Measurements from ENCODE around the gene MPPED1.

The MPPED1 gene

GRCh38 chr22:43465291-43466015 lies 53.6 kb downstream of the MPPED1 start:
- DNase-seq (ENCODE audit: extremely low read depth, low read depth), result no peak
- no peak for TF ChIP-seq CTCF (IDR thresholded peaks at IDR 0.05; ENCODE audit: low read depth, low read length)

- DNase-seq (ENCODE audit: extremely low read depth, low read depth), result no peak
- TF ChIP-seq CTCF (IDR thresholded peaks at IDR 0.05; ENCODE audit: low read depth, low read length), result no peak
Observed at GRCh38 chr22:43466710-43467109, 54.9 kb downstream of the MPPED1 start.

GRCh38 chr22:43467216-43467940 lies 55.6 kb downstream of the MPPED1 start:
- DNase-seq (ENCODE audit: extremely low read depth, low read depth), result no peak
- TF ChIP-seq CTCF (IDR thresholded peaks at IDR 0.05; ENCODE audit: low read depth, low read length), result no peak

GRCh38 chr22:43470253-43470652 lies 58.4 kb downstream of the MPPED1 start:
- no peak for TF ChIP-seq CTCF (IDR thresholded peaks at IDR 0.05; ENCODE audit: low read depth, low read length)
- DNase-seq (ENCODE audit: extremely low read depth, low read depth), result no peak

- no peak for TF ChIP-seq CTCF (IDR thresholded peaks at IDR 0.05; ENCODE audit: low read depth, low read length)
- DNase-seq (ENCODE audit: extremely low read depth, low read depth), result no peak
Observed at GRCh38 chr22:43470941-43471585, 59.2 kb downstream of the MPPED1 start.

- TF ChIP-seq CTCF (IDR thresholded peaks at IDR 0.05; ENCODE audit: low read depth, low read length), result no peak
- DNase-seq (ENCODE audit: extremely low read depth, low read depth), result no peak
Observed at GRCh38 chr22:43471606-43472135, 59.9 kb downstream of the MPPED1 start.

GRCh38 chr22:43473031-43473430 lies 61.2 kb downstream of the MPPED1 start:
- no peak for DNase-seq (ENCODE audit: extremely low read depth, low read depth)
- TF ChIP-seq CTCF (IDR thresholded peaks at IDR 0.05; ENCODE audit: low read depth, low read length), result no peak
